Germinal center (tissue), 1 donor: ENCODE data around the gene HUWE1.
"Not testable (repeated sequence)": the region's sequence is repeated elsewhere in the genome, so short reads cannot be mapped to it uniquely, and the experiment has no call there.

ENCODE experiments used
- DNase-seq: peaks from one replicate; pipeline ENCODE4 v3.0.0; 2012; ENCODE audit warnings: mixed read lengths, low spot score

The HUWE1 gene

DNA sequence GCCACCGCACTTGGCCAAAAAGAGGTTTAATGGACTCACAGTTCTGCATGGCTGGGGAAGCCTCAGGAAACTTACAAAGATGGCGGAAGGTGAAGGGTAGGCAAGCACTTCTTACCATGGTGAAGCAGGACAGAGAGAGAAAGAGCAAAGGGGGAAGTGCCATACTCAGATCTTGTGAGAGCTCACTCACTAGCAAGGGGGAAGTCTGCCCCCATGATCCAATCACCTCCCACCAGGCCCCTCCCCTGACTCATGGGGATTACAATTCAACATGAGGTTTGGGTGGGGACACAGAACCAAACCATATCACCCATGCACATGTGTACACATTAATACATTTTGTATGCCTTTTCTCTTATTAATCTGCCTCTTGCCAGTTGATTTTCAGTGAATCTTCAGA is 175.2 kb downstream of the HUWE1 start:
- DNase-seq = no peak

DNA sequence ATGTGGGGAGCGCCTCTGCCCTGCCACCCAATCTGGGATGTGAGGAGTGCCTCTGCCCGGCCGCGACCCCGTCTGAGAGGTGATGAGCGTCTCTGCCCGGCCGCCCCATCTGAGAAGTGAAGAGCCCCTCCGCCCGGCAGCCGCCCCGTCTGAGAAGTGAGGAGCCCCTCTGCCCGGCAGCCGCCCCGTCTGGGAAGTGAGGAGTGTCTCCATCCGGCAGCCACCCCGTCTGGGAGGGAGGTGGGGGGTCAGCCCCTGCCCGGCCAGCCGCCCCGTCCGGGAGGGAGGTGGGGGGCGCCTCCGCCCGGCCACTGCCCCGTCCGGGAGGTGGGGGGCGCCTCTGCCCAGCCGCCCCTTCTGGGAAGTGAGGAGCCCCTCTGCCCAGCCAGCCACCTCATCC is 182.5 kb downstream of the HUWE1 start:
- DNase-seq = not testable (repeated sequence)

GRCh38 chrX:53494436-53494835 is 192.1 kb downstream of the HUWE1 start:
- no peak for DNase-seq

DNA sequence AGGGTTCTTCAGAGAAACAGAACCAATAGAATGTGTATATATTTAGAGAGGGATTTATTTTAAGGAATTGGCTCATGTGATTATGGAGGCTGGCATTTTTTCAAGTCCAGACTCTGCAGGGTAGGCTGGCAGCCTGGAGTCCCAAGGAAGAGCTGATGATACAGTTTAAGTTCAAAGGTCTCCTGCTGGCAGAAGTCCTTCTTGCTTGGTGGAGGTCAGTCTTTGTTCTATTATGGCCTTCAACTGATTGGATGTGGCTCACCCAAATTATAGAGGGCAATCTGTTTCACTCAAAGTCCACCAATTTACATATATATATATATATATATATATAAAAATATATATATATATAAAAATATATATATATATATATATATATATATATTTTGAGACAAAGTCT is 200.2 kb downstream of the HUWE1 start:
- no peak for DNase-seq

DNA sequence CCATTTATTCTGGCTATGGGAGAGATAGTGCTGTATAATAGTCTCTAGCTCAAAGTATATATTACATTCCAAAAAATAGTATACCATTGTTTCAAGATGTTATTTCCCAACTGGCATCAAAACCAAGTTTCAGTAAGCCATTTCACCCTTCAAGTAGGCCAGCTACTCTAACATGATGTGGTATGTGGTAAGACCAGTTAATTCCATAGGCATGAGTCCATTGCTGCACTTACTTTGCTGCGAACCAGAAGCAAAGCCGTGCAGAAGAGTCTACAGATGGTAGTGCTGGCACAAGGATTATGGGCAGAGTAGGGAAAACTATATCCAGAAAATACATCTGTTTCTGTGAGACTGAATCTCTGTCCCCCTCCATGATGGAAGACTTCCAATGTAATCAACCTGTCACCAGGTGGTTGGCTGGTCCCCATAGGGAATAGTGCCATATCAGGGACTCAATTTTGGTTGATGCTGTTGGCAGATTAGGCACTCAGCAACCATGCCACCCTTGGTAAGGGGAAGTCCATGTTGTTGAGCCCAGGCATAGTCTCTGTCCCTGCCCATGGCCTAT is 202.6 kb downstream of the HUWE1 start:
- DNase-seq = no peak

DNA sequence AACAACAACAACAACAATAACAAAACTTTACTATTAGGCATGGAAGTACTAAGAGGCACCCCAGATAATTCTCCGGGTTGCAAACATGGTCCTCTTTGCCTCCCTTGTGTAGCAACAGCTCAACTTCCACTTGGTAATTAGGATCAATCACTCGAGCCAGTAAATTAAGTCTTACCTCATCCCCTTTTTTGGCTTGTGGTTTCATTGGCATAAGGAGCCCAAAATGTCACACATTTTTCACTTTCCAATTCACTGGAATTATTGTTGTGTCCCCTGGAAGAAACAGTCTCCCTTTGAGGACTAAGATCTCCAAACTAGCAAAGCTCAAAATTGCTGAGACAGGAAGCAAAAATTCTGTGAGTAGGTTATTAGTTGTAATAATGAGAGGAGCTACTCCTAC is 203.1 kb downstream of the HUWE1 start:
- no peak for DNase-seq
